GM10266 (cell line): ENCODE data around the gene CRTAP.

Experiments
- DNase-seq: peaks from one replicate; pipeline ENCODE4 v3.0.0; 2012; ENCODE audit errors: extremely low spot score
- CTCF ChIP-seq: IDR thresholded peaks from 2 replicates; pipeline ENCODE4 v1.5.1; 2012; ENCODE audit warnings: mild to moderate bottlenecking, low read depth; ENCODE audit not compliant: control insufficient read depth, insufficient read depth; ENCODE audit errors: missing control alignments

Gene CRTAP

DNA sequence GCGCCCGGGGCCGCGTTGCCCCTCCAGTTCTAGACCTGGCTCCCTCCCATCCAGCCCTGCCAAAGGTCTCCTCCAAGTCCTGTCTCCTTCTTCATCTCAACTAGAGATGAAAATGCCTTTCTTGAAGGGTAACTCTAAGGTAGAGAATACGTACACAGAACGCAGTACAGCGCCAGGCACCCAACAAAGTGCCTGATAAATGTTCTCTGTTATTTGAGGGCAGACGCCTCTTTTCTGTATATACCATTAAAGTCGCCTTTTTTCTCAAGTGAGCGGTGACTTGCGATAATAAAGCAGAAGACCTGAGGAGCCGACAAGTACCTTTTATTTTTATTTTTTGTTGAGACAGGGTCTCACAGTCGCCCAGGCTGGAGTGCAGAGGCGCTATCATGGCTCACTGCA, 809 bp downstream of the CRTAP start:
- TF ChIP-seq CTCF: no peak
- DNase-seq: no peak

GRCh38 chr3:33115024-33115768, 1.4 kb downstream of the CRTAP start:
- DNase-seq: no peak
- TF ChIP-seq CTCF: no peak

DNA sequence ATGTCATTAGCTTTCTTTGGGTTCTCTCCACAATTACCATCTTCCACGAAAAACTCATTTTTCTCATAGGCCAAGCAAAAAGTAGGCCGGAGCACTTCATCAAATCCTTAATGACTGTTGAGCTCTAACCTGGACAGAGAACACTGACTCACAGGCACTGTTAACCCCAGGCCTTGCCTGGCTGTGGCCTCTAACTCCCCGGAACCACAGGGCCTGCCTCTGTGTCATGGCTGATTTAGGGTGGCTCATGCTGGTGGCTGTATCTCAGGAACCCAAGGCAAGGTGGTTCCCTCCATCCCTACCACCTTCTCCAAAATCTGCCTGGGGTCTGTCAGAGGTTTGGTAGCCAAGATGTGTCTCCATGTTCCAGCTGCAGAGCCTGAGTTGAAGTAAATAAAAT, 3.6 kb downstream of the CRTAP start:
- DNase-seq: no peak
- TF ChIP-seq CTCF: no peak

DNA sequence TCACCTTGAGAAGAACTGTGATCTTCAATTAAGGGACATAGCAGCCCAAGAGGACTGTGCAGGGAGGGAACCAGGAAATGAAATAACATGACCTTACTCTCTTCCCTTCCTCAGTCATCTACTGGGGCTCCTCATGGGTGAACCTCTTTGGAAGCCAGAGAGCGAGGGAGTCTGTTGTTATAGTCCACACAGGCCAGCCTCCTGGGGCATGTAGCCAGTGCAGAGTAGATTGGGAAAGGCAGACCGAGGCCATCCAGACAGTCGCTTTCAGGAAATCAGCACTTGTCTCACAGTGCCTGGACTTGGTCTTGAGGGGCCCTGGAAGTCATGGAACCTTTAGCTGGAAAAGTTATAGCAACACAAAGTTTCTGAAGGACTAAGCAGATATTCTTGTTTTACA, 6.1 kb downstream of the CRTAP start:
- TF ChIP-seq CTCF: no peak

GRCh38 chr3:33122991-33123390, 9.2 kb downstream of the CRTAP start:
- TF ChIP-seq CTCF: no peak
- DNase-seq: no peak

More for the DNA sequence above, 6.1 kb downstream of the CRTAP start:
- no peak for DNase-seq

GRCh38 chr3:33124638-33125037, 10.8 kb downstream of the CRTAP start:
- TF ChIP-seq CTCF: no peak
- no peak for DNase-seq

DNA sequence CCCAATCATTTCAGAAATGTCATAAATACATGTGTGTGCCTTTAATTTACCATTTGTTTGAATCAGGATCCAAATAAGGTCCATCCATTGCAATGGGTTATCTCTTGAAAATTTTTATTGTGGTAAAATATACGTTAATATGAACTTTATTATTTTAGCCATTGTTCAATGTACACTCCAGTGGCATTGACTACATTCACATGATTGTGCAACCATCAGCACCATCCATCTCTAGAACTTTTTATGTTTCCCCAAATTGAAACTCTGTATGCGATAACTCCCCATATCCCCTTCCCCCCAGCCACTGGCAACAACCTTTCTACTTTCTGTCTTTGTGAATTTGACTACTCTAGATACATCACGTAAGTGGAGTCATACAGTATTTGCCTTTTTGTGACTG, 12.0 kb downstream of the CRTAP start:
- no peak for DNase-seq
- no peak for TF ChIP-seq CTCF
